GM18870 (cell line): ENCODE measurements around the gene OR4N5.

Experiments used
- ATAC-seq: cut with Tn5 transposase; IDR thresholded peaks from one replicate; pipeline ENCODE4 v1.9.1; 2021; ENCODE audit warnings: moderate library complexity; ENCODE audit not compliant: unreplicated experiment

Gene OR4N5

GRCh38 chr14:20194101-20194500, 55.5 kb downstream of the OR4N5 start:
- ATAC-seq, result no peak
